HG02678 (cell line): ENCODE data around the gene RAB11FIP4.

ENCODE experiments used
- ATAC-seq: cut with Tn5 transposase; IDR thresholded peaks from one replicate; pipeline ENCODE4 v1.9.1; 2021; ENCODE audit warnings: mild to moderate bottlenecking, moderate library complexity; ENCODE audit not compliant: unreplicated experiment

RAB11FIP4 gene

DNA sequence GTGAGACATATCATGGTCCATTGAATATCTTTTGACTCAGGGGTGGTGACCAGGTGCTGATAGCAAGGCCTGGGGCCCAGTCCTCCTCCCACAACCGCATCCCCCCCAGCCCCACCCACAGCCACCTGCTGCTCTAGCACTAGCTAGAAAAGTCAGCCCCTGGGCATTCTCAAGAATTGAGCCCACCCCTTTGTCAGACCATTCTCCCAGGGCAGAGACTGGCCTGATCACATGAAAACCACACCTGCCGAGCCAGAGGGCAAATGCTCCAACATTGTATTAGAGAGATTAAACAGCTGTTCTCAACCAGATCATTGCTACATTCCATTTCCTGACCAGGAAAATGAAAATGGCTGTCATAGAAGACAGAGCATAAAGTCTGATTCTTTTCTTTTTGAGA is 62.4 kb downstream of the RAB11FIP4 start:
- no peak for ATAC-seq

DNA sequence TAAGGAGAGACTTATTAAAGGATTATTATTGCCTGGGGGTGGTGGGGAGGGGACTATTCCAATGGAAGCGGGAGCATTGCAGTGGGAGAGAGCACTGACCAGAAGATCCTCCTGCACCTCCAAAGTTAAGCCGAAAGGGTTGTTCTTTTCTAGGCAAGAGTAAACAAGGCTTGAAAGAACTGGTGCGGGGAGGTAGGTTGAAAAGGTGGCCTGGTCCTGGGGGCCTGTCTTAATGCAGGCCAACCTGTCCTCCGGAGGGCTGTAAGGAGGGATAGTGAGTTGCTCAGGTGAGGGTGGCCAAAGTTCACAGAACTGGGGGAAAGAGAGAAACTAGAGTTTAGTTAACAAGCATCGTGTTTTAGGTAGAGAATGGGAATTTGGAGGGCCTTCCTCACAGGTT is 65.3 kb downstream of the RAB11FIP4 start:
- ATAC-seq: no peak

DNA sequence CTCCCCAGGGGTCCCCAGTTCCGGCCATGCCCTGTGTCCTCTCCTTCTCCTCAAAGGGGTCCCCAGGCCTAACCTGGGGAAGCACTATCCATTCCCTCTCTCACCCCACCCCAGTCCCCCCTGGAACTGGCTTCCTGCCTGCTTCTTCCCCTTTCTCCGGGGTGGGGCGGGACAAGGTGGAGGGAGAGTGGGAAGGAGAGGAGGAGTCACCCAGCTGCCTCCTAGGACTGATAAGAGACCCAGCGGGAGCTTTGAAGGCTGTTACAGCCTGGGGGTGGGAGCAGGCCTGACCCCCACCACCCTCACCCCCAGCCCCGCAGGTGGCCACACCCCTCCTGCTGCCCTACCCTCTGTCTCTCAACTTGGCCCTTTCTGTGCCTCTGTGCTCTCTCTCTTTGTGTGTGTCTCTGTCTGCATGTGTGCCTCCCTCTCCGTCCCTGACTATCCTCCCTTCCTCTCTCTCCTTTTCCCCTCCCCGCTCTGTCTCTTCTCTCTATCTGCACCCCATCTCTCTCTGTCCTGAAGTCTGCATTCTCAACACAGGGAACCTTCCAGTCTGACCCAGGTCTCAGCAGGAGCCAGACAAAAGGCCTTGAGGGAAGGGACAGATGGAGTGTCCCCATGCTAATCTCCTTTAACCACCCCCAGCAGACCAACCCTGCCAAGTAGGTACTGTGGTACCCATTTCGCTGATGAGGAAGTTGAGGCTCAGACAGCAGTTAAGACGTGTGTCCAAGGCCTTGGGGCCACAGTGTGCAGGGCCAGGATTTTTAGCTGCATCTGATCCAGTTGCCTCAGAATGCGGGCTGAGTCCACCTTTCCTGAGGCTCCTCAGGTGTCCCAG is 66.1 kb downstream of the RAB11FIP4 start:
- ATAC-seq: no peak

DNA sequence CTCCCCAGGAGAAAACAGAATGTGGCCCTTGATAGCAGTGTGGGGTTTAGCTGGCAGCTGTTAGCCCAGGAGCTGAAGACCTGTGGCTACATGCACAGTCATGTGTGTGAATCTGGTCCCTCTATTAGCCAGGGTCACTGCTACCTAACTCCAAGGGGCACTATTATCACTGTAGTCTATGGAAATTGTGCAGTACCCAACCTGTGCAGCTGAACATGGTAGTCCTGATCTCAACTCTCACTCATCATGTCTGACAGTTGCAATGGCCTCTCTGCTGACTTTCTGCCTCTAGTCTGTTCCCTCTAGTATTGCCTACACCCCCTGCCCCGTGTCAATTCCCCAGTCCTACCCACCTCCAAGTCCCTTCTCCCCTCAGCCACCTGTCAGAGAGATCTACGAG is 67.4 kb downstream of the RAB11FIP4 start:
- ATAC-seq: no peak

DNA sequence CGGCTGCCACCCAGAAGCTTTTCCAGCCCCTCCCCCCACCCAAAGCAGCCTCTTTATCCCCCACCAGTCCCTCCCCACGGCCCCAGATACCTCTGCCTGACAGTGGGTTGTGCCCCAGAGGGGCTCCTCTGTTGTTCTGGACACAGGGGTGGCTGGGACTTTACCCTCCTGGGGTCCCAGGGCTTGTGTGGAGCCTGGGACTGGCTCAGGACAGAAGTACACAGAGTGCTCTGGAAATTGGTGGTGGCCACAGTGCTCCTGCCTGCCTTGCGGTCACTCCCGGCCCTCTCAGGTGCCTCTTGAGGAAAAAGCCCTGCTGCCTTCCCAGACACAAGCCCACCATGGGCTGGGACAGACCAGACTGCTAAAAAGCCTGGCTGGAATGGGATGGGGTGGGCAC is 68.2 kb downstream of the RAB11FIP4 start:
- no peak for ATAC-seq

DNA sequence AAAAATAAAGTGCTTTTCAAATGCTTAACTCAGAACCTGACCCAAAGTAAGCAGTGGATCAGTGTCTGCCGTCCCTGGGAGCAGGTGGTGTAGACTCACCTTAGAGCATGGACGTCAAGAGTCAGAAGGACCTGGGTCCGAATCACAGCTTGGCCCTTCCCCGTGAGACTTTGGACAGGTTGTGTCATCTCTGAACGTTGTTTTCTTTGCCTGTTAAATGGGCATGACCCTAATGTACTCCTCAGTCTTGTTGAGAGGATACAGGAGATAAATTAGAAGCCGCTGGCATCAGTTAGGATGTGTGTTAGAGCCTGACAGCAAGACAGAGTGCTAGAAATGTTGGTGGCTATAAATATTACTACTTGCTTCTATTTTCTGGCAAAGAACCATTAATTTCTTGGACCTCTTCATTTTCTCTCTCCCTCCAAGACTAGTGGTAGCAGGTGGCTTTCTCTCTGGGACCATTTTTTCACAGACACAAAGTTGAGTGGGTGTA is 68.8 kb downstream of the RAB11FIP4 start:
- no peak for ATAC-seq

DNA sequence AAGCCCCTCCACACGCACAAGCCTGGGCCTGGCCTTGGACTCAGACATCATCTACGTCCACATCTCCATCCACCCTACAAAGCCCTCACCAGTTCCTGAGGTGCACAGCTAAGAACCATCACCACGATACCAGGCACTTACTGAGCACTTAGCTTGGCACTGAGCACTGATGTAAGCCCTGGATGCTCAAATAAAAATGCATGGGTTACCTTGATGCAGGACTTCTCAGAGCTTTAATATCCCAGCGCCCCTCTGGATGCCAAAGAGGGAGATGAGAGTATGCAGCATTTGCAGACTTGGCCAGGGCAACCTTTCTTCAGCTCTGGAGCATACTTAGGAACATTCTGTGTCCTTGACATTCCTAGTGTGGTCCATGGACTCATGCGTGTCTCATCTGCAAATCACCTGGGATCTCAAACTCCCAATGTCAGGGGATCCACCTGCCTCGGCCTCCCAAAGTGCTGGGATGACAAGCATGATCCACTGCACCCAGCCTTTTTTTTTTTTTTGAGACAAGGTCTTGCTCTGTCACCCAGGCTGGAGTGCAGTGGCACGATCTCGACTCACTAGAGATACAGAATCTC is 69.8 kb downstream of the RAB11FIP4 start:
- ATAC-seq: no peak

DNA sequence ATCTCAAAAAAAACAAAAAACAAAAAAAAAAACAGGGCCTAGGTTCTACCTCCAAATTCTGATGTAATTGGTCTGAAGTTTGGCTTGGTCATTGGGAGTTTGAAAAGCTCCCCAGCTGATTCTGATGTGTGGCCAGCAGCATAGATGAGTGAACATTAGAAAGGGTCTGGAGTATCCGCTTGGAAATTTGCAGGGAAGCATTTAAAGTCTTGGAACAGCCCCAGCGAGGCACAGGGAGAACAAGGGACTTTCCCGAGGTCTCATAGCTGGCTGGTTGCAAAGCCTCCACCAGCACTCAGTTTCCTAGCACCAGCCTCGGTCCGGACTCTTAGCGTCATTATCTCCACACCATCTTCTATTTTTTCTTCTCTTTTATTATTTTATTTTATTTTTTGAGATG is 70.8 kb downstream of the RAB11FIP4 start:
- no peak for ATAC-seq

DNA sequence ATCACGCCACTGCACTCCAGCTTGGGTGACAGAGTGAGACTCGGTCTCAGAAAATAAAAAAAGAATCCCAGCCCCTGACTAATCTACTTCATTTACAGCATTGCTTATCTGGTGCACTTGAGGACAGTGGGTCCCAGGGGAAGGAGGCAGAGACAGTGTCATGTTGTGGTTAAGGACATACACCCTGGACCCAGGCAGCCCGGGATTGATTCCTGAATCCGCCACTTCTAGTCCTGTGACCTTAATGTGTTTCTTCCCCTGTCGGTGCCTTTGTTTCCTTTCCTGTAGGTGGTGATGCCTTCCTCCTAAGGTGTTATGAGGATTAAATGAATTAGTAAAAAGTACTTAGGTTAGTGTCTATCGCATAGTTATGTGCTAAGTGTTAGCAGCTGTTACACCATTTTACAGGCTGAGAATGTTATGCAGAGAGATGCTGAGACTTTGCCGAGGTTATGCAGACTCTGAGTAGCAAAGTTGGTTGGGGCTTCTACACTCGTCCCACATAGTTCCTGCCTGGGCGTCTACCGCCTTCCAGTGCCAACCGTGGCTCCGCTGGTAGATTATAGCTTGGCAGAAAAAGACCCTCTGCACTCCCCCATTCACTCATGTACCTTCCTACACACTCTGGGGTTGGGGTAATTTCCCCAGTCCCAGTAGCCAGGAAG is 74.8 kb downstream of the RAB11FIP4 start:
- ATAC-seq: no peak

DNA sequence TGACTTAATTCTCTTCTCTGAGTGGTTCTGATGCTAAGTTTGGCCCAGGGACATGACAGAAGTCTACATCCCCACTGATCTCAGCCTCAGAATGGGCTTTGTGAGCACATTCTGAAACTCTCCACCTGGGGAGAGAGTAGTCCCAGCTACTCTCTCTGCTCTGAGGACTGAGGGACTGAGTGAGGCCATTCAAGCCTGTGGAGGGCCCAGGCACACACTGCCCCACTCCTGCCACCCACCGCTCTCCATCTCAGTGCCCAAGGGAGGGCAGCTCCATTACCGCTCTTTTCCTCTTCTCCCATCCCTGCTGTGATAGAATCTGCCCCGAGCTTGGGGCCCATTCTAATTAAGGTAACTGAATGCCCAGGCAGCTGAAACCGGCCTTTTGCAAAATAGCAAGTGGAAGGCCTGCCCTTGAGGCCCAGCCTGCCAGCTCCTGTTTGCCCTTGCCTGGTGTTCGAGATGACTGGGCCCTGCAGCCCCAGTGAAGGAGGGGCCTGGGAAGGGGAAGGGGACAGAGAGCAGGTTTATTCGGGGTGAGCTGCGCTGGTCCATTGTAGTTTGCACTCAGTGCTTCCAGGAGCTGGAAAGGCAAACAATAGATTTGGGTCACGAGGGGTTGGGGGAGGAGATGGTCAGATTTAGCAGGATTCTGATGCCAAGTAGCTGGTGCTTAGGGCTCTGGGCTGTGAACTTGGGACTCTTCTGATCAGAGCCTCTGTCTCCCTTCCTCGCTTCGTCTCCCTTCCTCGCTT is 76.2 kb downstream of the RAB11FIP4 start:
- ATAC-seq: no peak

DNA sequence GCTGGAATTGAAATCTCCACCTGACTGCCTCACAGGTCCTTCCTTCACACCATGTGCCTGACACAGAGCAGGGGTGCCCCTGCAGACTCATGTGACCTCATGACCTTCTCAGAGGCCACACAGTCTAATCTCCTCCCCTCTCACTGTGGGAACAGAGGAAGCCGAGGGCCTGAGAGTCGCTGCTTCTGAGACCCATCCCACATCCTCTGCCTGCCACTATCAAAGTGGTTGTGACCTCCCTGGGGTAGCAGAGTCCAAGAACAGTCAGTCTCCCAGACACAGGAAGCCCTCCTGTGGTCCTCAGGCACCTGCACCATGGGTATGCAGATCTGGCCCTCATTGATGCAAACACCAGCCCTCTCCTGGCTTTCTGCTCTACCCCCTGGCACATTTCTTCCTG is 78.5 kb downstream of the RAB11FIP4 start:
- ATAC-seq: no peak

DNA sequence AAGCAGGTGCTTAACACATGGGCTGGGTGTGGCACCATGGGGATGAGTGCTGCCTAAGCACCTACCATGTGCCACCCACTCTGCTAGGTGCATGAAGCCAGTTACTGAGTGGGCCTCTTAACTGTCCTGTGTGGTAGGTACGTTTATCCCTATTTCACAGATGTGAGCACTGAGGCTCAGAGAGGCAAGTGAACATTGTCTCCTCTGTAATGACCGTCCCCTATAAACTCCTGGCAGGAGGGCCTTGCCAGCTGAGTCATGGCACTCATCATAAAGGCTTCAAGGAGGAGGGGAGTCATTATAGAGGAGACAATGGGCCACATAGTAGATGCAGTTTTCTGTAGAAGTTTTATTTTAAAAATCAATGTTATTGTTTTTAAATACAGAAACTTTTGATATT is 79.1 kb downstream of the RAB11FIP4 start:
- no peak for ATAC-seq

DNA sequence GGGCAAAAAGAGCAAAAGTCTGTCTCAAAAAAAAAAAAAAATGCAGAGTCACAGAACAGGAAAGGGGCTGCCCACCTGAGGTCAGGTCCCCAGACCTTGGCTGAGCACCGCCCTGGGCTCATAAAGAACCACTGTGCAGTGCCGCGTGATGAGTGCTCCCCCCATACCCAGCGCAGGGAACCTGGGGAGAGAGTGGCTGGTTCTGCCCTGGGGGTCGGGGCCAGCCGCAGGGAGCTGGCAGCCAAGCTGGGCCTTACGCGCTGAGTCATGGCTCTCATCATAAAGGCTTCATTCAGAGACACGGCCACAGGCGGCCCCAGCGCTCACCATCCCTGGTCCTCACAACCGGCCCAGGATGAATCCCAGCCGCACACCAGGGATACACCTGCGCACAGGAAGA is 80.7 kb downstream of the RAB11FIP4 start:
- no peak for ATAC-seq

DNA sequence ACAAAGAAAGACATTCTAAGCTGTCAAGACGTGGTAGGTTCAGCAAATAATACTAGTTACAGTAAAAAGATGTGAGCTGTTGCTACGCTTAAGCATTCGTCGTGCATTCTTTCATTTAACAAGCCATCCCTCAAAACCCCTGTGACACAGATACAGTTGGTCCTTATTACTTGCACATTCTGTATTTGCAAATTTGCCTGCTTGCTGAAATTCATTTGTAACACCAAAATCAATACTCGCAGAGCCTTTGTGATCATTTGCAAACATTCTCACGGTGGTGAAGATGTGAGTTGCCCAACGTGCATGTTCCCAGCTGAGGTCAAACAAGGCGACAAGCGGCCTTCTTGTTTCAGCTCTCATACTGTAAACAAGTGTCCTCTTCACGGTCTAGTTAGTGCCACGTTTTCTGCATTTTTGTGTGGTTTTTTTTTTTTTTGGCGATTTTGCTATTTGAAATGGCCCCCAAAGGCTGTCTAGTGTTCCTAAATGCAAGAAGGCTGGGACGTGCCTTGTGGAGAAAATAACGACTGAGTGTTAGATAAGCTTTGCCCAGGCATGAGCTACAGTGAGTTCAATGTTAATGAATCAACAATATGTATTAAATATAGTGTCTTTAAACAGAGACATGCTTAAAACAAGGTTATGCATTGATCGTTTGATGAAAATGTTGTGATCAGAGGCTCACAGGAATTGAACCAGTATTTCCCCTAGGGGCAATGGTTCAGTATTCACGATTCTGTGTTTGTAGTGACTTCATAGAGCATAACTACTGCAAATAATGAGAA is 84.1 kb downstream of the RAB11FIP4 start:
- no peak for ATAC-seq

DNA sequence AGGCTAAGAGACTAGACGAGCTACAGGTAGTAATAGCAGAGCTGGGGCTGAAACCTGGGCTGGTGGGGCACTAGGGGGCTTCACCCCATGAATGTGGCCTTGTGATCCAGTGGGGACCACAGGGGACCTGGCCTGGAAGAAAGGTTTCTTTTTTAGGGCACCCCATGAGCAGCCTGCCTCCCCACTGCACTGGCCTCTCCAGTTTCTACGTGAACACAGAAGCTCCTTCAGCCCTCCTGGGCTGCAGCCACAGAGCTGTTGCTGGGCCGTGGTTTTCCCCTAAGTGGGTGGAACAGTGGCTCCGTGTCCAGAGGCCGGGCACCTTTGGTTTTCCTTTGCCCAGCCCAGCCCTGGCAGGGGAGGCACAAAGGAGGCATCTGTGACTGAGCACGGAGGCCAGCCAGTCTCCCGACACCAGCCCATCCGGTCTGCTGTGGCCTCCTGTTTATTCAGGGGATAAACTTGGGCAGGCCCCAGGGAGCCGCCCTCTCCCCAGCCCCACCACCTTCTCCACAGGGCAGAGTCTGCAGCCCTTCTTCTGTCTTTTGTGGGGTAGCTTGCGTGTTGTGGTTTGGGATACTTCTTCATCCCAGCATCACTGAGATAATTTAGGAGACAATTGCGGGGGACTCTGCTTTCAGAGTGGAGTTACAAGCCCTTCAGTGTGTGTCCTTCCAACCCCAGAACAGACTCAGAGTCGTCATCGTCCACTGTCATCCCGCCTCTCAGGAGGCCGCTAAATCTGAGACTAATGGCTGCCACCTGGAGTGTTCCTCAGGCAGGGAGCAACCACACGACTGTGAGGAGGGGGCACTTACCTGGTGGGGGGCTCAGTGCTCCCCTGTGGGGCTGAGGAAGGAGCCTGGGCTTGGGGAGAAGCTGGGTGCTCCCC is 85.3 kb downstream of the RAB11FIP4 start:
- no peak for ATAC-seq

DNA sequence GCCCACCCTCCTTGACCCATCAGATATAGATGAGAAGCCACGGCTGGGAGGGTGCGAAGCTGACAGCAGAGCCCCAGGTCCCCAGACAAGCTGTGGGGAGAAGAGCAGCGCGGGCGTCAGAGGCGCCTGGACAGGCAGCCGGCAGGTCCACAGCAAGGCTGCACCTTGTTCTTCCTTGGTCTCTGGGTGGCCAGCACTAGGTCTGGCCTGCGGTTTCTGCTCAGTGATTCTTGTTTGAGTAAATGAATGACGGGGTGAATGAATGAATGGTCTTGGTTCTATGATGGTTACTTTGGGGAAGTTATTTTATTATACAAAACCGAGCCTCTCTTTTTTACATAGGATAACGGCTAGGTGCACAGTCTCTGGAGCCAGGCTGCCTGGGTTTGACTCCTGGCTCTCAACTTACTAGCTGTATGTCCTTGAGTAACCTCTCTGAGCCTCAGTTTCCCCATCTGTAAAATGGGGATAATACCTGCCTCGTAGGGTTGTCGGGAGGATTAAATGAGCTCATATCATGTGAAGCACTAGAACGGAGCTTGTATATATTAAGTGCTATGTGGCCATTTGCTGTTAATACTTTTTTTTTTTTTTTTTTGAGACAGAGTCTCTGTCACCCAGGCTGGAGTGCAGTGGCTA is 86.1 kb downstream of the RAB11FIP4 start:
- no peak for ATAC-seq

DNA sequence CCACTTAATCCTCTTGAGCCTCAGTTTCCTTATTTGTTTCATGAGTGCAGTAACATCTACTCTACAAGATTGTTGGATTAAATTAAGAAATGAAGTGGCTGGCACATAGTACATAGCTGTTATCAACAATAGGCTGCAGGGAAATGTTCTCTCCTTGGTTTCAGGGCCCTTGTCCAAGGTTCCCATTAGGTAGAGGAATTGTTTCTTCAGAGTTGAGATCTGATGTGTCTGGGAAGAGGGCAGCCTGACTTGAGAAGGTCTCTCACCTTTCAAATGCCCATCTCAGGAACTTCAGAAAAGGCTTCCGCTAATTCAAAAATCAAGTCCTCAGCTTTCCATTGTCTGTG is 87.6 kb downstream of the RAB11FIP4 start:
- ATAC-seq: no peak

DNA sequence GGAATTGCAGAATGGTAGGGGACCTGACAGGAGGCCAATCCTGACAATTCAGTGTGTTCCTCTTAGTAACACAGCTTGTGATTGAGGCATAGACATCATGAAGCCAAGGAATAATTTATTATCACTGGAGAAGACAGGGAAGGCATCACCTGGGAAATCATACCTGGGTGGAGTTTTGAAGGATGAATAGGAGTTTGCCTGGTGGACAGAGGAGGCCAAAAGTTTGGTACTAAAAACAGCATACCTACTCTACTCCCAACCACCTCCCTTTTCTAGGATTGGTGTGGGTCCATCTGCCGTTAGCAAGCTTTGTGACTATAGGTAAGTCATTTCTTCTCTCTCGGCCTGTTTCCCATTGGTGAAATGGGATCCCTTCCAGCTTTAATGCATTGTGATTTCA is 88.0 kb downstream of the RAB11FIP4 start:
- no peak for ATAC-seq

DNA sequence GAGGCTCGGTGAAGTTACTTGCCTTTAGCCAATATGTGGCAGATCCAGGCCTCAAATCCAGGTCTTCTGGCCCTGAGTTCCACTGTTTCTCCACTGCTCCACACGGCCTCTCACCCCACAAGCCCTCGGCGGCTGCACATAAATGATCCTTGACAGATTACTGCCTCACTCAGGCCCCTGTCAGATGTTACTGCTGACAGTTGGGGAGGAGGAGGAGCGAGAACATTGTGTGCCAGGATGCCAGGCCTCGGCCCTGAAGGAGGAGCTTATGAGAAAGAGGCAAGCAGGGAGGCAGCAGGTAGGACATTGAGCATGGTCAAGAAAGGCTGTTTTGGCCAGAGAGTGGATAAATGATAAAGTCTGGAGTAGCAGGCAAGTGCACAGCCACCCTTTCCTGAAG is 88.6 kb downstream of the RAB11FIP4 start:
- no peak for ATAC-seq
